Esophagus squamous epithelium (tissue), 4 donors: ENCODE measurements around the gene KCNH1.

Experiments used
- CTCF ChIP-seq, 6 experiments: fragments of 450-650 bp in 4 of 6; fragments of 200-600 bp in 2 of 6; sonication (generic) in 2 of 6; IDR thresholded peaks; one replicate each; pipeline ENCODE4 v1.5.1; 2016 to 2019; ENCODE audit warnings: antibody characterized with exemption in 6 of 6, mild to moderate bottlenecking in 4 of 6, moderate library complexity in 4 of 6
- POLR2A ChIP-seq, 4 donors: fragments of 450-650 bp; IDR thresholded peaks; one replicate each; pipeline ENCODE4 v1.6.1; 2017; ENCODE audit warnings: antibody characterized with exemption in 4 of 4, mild to moderate bottlenecking in 4 of 4, moderate library complexity in 3 of 4

GRCh38 chr1:210850556-210850955, 283.4 kb downstream of the KCNH1 start:
- TF ChIP-seq CTCF (IDR thresholded peaks at IDR 0.05) (no peak), POLR2A (IDR thresholded peaks at IDR 0.05) (no peak)
